GM18861 (cell line): Measurements from ENCODE around the gene DHRSX.
"Not testable (repeated sequence)": the region's sequence is repeated elsewhere in the genome, so short reads cannot be mapped to it uniquely, and the experiment has no call there.

Experiments used
- ATAC-seq: cut with Tn5 transposase; IDR thresholded peaks from one replicate; pipeline ENCODE4 v1.9.1; 2021; ENCODE audit not compliant: unreplicated experiment

Gene DHRSX

GRCh38 chrX:2478546-2479419 lies 22.0 kb downstream of the DHRSX start:
- no peak for ATAC-seq

- ATAC-seq: not testable (repeated sequence)
These were observed 23.5 kb downstream of the DHRSX start for GRCh38 chrX:2477313-2477712.

GRCh38 chrX:2474963-2475726 lies 25.6 kb downstream of the DHRSX start:
- no peak for ATAC-seq

- no peak for ATAC-seq
These were observed 26.4 kb downstream of the DHRSX start for GRCh38 chrX:2474280-2474962.

- ATAC-seq: not testable (repeated sequence)
These were observed 27.7 kb downstream of the DHRSX start for GRCh38 chrX:2473064-2473463.

GRCh38 chrX:2471641-2472040 lies 29.1 kb downstream of the DHRSX start:
- ATAC-seq: no peak

GRCh38 chrX:2471126-2471525 lies 29.6 kb downstream of the DHRSX start:
- not testable (repeated sequence) for ATAC-seq

- not testable (repeated sequence) for ATAC-seq
These were observed 30.9 kb downstream of the DHRSX start for GRCh38 chrX:2469852-2470251.

- ATAC-seq: no peak
These were observed 31.5 kb downstream of the DHRSX start for GRCh38 chrX:2469196-2469685.

GRCh38 chrX:2468261-2469195 lies 32.2 kb downstream of the DHRSX start:
- ATAC-seq: no peak

GRCh38 chrX:2466876-2467656 lies 33.7 kb downstream of the DHRSX start:
- no peak for ATAC-seq

GRCh38 chrX:2464677-2465166 lies 36.1 kb downstream of the DHRSX start:
- ATAC-seq: no peak

- no peak for ATAC-seq
These were observed 36.7 kb downstream of the DHRSX start for GRCh38 chrX:2463973-2464676.

GRCh38 chrX:2463481-2463880 lies 37.3 kb downstream of the DHRSX start:
- not testable (repeated sequence) for ATAC-seq

GRCh38 chrX:2462780-2463179 lies 38.0 kb downstream of the DHRSX start:
- no peak for ATAC-seq

- ATAC-seq: no peak
These were observed 38.7 kb downstream of the DHRSX start for GRCh38 chrX:2462074-2462473.

GRCh38 chrX:2461711-2462016 lies 39.1 kb downstream of the DHRSX start:
- ATAC-seq: no peak

- ATAC-seq: not testable (repeated sequence)
These were observed 39.7 kb downstream of the DHRSX start for GRCh38 chrX:2460821-2461710.
